Ascending aorta (tissue), 2 donors: Measurements from ENCODE around the gene GK2. TPM values are rescaled to one million over a fixed set of nuclear protein-coding genes. Genes with fewer than 3 reads are reported as not detected.

Experiments used
- DNase-seq, 2 donors: peaks; one replicate each; pipeline ENCODE4 v3.0.0-alpha.2; 2019; ENCODE audit warnings: low spot score in 2 of 2
- H3K27ac ChIP-seq, 2 donors: fragments of 200-600 bp; sonication (generic); one replicate each; pipeline ENCODE4 v1.5.1; 2016 to 2017; ENCODE audit warnings: mild to moderate bottlenecking in 1 of 2
- H3K27me3 ChIP-seq: fragments of 200-600 bp; sonication (generic); one replicate; pipeline ENCODE4 v1.5.1; 2017
- H3K36me3 ChIP-seq, 2 donors: fragments of 200-600 bp; sonication (generic); one replicate each; pipeline ENCODE4 v1.5.1; 2016
- H3K4me1 ChIP-seq, 2 donors: fragments of 200-600 bp; sonication (generic); one replicate each; pipeline ENCODE4 v1.5.1; 2016 to 2017; ENCODE audit warnings: mild to moderate bottlenecking in 1 of 2
- H3K4me3 ChIP-seq, 2 donors: fragments of 200-600 bp; sonication (generic); one replicate each; pipeline ENCODE4 v1.5.1; 2016 to 2017; ENCODE audit warnings: mild to moderate bottlenecking in 1 of 2
- H3K9me3 ChIP-seq, 2 donors: fragments of 200-600 bp; sonication (generic); one replicate each; pipeline ENCODE4 v1.5.1; 2016
- intact Hi-C: fragments of 100-400 bp; cut with DNase I; formaldehyde crosslinking; loops from one replicate; pipeline ENCODE4 v1.15.1; 2023
- total RNA-seq: library from RNA; depleted of rRNA; stranded (reverse); fragments of >200 nt; gene quantifications from one replicate; pipeline ENCODE4 v1.1.0, GENCODE V29; 2016
- TF ChIP-seq, protein P1 (sequence below), 3 experiments: fragments of 200-600 bp in 2 of 3; fragments of 450-650 bp in 1 of 3; sonication (generic) in 2 of 3; IDR thresholded peaks; one replicate each; pipeline ENCODE4 v1.5.1; 2016 to 2019; ENCODE audit warnings: antibody characterized with exemption in 3 of 3, mild to moderate bottlenecking in 1 of 3, moderate library complexity in 1 of 3

GK2 gene
- total RNA-seq, 1 donor from 2014 or later = not detected

DNA sequence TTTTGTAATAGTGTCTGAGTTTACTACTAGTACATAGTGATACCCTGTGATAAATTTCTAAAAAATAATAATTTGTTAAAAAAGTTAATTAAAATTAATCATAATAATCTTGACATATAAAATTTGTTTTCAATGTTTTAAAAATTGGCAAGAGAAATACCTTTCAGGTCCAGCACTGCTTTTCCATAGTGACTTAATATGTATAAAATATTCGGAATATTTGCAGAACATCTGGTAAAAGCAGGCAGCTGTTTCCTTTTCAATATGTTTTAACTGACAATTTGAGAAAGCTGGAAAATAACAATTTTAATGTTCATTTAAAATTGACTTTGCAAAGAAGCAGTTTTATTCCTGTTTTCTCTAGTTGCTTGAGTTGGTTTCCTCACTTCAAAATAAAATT lies 17.6 kb upstream of the GK2 start:
- Histone ChIP-seq H3K27me3 (no peaks in the 10 kb centered on the region), H3K27ac (no peak overlapping the region), H3K4me3 (no peak overlapping the region), H3K9me3 (no peaks in the 10 kb centered on the region), H3K4me1 (no peaks in the 10 kb centered on the region), H3K36me3 (no peaks in the 10 kb centered on the region)
- TF ChIP-seq, protein P1, sequence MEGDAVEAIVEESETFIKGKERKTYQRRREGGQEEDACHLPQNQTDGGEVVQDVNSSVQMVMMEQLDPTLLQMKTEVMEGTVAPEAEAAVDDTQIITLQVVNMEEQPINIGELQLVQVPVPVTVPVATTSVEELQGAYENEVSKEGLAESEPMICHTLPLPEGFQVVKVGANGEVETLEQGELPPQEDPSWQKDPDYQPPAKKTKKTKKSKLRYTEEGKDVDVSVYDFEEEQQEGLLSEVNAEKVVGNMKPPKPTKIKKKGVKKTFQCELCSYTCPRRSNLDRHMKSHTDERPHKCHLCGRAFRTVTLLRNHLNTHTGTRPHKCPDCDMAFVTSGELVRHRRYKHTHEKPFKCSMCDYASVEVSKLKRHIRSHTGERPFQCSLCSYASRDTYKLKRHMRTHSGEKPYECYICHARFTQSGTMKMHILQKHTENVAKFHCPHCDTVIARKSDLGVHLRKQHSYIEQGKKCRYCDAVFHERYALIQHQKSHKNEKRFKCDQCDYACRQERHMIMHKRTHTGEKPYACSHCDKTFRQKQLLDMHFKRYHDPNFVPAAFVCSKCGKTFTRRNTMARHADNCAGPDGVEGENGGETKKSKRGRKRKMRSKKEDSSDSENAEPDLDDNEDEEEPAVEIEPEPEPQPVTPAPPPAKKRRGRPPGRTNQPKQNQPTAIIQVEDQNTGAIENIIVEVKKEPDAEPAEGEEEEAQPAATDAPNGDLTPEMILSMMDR (IDR thresholded peaks at IDR 0.05) = no peak
- intact Hi-C loops = no loop called here
- DNase-seq = no peak

DNA sequence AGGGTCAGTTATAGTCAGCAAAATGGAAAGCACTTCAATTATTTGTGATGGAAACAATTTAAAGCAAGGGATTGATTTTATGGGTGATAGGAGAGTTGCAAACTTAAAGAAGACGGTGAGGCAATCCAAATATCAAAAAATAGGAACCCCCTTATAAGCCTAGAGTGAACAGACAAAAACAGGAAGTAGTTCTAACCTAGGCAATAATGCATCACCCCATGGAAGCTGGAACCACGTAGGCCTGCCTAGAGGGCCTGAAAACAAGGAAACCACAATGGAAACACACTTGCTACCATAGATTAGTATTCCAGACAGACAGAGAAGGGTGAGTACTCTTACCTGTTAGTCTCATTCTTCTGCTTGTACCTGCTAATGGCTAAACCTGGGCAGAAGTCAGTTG lies 13.5 kb upstream of the GK2 start:
- Histone ChIP-seq H3K36me3 (no peaks in the 10 kb centered on the region), H3K4me3 (no peak overlapping the region), H3K9me3 (peaks cover 0 to 11% of the 10 kb centered on the region in 2 donors), H3K4me1 (no peaks in the 10 kb centered on the region), H3K27ac (no peak overlapping the region), H3K27me3 (no peaks in the 10 kb centered on the region)
- TF ChIP-seq, protein P1 (IDR thresholded peaks at IDR 0.05) = no peak
- DNase-seq = no peak
- intact Hi-C loops = no loop called here

DNA sequence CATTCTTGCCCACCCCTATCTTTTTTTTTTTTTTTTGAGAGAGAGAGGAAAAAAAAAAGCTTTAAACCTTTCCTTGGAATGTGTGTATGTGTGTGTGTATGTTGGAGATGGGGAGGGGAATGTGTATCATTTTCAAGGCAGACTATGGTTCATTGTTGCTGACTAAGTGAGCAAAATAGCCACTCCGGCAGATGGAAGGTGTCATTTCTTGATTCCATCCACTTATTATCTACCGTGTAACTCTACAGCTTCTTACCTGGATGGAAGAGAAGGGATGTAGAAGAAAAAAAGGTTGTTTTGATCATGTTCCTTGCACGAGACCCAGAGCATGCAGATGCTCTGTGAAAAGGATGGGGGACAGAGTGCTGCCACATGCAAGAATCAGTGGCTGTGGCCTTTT lies 5.9 kb upstream of the GK2 start:
- no peak overlapping the region for H3K4me3 ChIP-seq
- intact Hi-C loops = no loop called here
- no peaks in the 10 kb centered on the region for H3K9me3 ChIP-seq
- no peak for DNase-seq
- H3K4me1 ChIP-seq = no peaks in the 10 kb centered on the region
- TF ChIP-seq, protein P1 (IDR thresholded peaks at IDR 0.05) = no peak
- no peaks in the 10 kb centered on the region for H3K27me3 ChIP-seq
- no peaks in the 10 kb centered on the region for H3K36me3 ChIP-seq
- H3K27ac ChIP-seq = no peak overlapping the region

DNA sequence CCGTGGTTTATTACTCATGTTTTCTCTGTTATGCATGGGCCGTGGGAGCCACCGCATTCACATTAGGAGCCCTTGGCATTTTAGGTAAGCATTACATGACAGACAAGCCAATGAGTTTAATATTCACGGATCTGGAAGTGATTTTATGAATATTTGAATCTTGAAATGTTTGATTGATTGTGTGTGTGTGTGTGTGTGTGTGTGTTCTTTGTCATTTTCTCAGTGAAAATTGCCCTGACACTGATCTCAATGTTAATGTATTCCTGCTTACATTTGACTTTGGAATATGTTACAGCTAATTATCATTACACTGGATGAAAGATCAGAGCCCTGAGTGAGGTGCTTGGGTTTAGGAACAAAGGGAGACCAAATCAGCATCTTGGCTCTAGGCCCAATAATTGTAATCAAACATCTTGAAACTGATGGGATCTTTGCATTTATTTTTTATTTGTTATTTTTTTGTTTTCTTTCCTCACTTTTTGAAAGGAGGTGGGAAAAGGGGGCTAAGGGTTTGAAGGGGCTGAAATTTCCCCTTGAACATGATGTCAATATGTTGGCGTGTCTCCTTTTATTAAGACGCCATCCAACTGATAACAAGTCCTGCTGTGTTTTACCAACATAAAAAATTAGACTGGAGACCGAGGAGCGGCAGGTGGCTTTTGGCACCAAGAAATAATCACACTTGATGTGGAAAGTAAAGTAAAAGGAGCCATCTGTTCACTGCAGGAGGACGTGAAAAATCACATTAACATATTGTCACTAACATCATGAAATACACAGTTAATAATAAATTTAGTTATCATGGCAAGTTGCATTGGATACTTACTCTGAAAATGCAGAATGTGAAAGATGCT lies 5.2 kb upstream of the GK2 start:
- Histone ChIP-seq H3K9me3 (no peaks in the 10 kb centered on the region), H3K27ac (no peak overlapping the region), H3K27me3 (no peaks in the 10 kb centered on the region), H3K4me1 (no peaks in the 10 kb centered on the region), H3K36me3 (no peaks in the 10 kb centered on the region), H3K4me3 (no peak overlapping the region)
- TF ChIP-seq, protein P1 (IDR thresholded peaks at IDR 0.05) = no peak
- intact Hi-C loops = no loop called here
- DNase-seq = no peak

DNA sequence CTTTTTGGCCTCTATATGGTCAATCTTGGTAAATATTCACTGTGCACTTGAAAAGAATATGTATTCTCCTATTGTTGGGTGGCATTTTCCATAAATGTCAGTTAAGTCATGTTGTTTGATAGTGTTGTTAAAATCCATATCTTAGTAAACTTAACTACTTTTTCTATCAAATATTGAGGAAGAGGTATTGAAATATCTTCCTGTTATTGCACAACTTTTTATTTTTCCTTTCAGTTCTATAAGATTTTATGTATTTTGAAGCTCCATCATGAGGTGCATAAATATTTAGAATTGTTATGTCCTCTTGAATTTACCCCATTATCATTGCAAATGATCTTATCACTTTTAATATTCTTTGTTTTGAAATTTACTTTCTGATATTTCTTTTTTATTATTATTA lies 3.4 kb downstream of the GK2 start:
- Histone ChIP-seq H3K9me3 (no peaks in the 10 kb centered on the region), H3K27ac (no peak overlapping the region), H3K4me3 (no peak overlapping the region), H3K27me3 (no peaks in the 10 kb centered on the region), H3K4me1 (no peaks in the 10 kb centered on the region), H3K36me3 (no peaks in the 10 kb centered on the region)
- intact Hi-C loops = no loop called here
- TF ChIP-seq, protein P1 (IDR thresholded peaks at IDR 0.05) = no peak
- no peak for DNase-seq
